ACC112 (cell line): ENCODE measurements around the gene CLMP.
"Not testable (repeated sequence)": the region's sequence is repeated elsewhere in the genome, so short reads cannot be mapped to it uniquely, and the experiment has no call there.

ENCODE experiments used
- H2AFZ ChIP-seq: fragments of 200-600 bp; sonication (generic); one replicate; pipeline ENCODE4 v1.6.0; 2017; ENCODE audit warnings: antibody characterized with exemption, low read length; ENCODE audit not compliant: unreplicated experiment
- H3K27ac ChIP-seq: fragments of 200-600 bp; sonication (generic); 2 replicates; pipeline ENCODE4 v1.5.1; 2014; ENCODE audit warnings: low read depth, mild to moderate bottlenecking, antibody characterized with exemption, low read length, moderate library complexity
- H3K27me3 ChIP-seq: fragments of 200-600 bp; sonication (generic); 2 replicates; pipeline ENCODE4 v1.6.1; 2014; ENCODE audit warnings: mild to moderate bottlenecking, antibody characterized with exemption, low read length, moderate library complexity, mixed read lengths; ENCODE audit not compliant: insufficient read depth
- H3K36me3 ChIP-seq: fragments of 200-600 bp; sonication (generic); 2 replicates; pipeline ENCODE4 v1.6.1; 2016; ENCODE audit warnings: mild to moderate bottlenecking, antibody characterized with exemption, low read length, moderate library complexity, mixed read lengths; ENCODE audit not compliant: insufficient read depth
- H3K4me1 ChIP-seq: fragments of 200-600 bp; sonication (generic); one replicate; pipeline ENCODE4 v1.6.1; 2016; ENCODE audit warnings: low read length, mixed read lengths; ENCODE audit not compliant: insufficient read depth, unreplicated experiment, control insufficient read depth
- H3K4me3 ChIP-seq: fragments of 200-600 bp; sonication (generic); 2 replicates; pipeline ENCODE4 v1.5.1; 2014; ENCODE audit warnings: mild to moderate bottlenecking, low read depth, low read length
- H3K79me2 ChIP-seq: fragments of 200-600 bp; sonication (generic); one replicate; pipeline ENCODE4 v1.6.0; 2016; ENCODE audit warnings: low read length; ENCODE audit not compliant: control insufficient read depth, unreplicated experiment, insufficient read depth

CLMP gene

DNA sequence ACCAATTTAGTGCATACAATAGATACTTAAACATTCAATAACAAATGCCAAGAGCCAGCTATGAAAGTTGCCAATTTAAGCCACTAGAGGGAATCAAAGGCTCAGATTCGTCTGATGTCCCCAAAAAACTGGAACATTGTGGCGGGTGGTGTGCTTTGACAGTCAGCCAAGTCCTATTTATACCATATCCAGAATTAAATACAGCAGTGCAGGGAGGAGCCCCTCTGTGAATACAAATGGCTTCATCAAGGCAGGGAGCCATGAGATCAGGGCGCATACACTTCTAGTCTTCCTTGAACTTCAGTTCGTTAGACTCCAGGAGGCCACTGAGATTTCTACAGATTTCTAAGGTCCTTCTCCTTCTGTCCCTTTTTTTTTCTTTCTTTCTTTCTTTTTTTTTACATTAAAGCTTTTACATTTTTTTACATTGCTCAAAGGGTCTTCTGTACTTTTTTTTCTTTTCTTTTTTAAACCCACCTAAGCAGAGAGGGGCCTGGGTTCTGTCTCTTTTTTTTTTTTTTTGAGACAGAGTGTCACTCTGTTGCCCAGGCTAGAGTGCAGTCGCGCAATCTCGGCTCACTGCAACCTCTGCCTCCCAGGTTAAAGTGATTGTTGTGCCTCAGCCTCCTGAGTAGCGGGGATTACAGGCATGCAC, 91.6 kb downstream of the CLMP start:
- no peaks in the 10 kb centered on the region for H3K27me3 ChIP-seq
- 0 out of 2 replicates have a peak, but pooled peaks cover 3% of the 10 kb centered on the region for H3K36me3 ChIP-seq
- H2AFZ ChIP-seq: no peak overlapping the region
- H3K27ac ChIP-seq: no peak overlapping the region; the same call in 1 of the 2 replicates
- H3K79me2 ChIP-seq: peaks cover 24% of the 10 kb centered on the region
- no peak overlapping the region for H3K4me3 ChIP-seq
- H3K4me1 ChIP-seq: peaks cover 29% of the 10 kb centered on the region

DNA sequence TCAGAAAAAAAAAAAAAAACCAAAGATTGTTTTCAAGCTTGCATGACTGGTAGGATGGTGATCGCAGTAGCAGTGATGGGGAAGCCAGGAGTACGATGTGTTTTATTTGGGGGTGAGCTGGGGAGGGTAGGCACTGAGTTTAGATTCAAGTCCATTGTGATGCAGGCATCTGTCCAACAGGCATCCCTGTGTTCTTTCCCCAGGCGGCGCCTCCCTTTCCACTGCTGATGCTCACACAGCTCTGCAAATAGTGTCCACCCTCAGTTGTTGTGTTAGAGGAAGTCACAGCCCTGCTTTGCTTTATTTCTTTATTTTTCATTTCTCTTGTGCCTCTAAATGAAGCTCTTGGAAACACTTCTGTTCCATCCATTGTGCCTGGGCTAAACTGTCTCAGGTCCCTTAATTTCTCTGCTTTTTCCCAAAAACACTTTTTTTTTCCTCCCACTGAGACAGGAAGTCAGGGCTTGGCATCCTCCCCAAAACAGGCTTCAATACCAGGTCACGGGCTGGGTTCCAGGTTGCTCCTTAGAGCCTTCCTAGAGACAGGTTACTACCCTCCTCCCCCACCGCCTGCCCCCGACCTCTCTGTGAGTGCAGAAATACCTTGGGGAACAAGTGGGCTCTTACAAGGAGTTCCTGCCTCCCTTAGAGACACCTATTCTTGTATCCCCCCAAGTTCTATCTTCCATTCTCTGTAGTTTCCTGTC, 94.5 kb downstream of the CLMP start:
- H3K79me2 ChIP-seq: peaks cover 17% of the 10 kb centered on the region
- H3K27ac ChIP-seq: peak overlapping the region; percentile 36; the same call in 1 of the 2 replicates
- H3K4me1 ChIP-seq: peaks cover 29% of the 10 kb centered on the region
- no peak overlapping the region for H3K4me3 ChIP-seq
- peaks cover 11% of the 10 kb centered on the region for H3K36me3 ChIP-seq
- no peaks in the 10 kb centered on the region for H3K27me3 ChIP-seq
- no peak overlapping the region for H2AFZ ChIP-seq

DNA sequence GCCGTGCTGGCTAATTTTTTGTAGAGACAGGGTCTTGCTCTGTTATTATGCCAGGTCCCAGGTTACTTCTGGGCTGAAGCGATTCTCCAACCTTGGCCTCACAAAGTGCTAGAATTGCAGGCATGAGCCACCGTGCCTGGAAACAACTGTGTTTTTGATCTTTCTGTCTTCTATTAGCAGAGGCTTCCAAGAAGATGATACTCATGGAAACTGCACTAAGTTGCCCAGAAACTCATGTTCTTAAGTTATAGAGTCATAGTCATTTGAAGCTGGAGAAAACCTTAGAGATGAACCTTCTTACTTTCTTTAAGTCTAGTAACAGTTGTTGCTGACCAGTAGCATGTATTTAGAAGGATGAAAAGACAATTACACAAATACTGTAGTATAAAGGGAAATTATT, 96.1 kb downstream of the CLMP start:
- H3K4me3 ChIP-seq: no peak overlapping the region
- no peak overlapping the region for H2AFZ ChIP-seq
- H3K79me2 ChIP-seq: peaks cover 17% of the 10 kb centered on the region
- H3K36me3 ChIP-seq: peaks cover 14% of the 10 kb centered on the region
- no peaks in the 10 kb centered on the region for H3K27me3 ChIP-seq
- no peak overlapping the region for H3K27ac ChIP-seq
- H3K4me1 ChIP-seq: peaks cover 26% of the 10 kb centered on the region

DNA sequence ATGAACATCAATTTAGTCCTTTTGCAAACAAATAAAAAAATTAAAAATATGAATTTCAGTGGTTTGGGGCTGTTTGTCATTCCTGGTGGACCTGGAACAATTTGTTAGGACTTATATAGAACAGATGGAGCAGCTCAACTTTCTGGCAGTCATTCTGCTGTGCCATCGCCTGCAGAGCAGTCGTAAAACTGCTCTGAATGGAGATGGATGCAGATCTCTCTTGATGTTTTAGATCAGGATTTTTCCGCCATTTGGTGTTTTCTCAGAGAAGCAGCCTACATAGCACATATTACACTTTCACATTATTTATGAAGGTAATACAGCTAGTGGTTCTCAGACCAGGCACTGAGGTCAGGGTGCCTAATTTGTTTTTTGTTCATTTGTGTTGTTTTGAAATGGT, 101.3 kb downstream of the CLMP start:
- Histone ChIP-seq H3K27ac (no peak overlapping the region), H3K36me3 (peaks cover 17% of the 10 kb centered on the region), H3K79me2 (peaks cover 4% of the 10 kb centered on the region), H3K4me1 (no peaks in the 10 kb centered on the region), H3K4me3 (no peak overlapping the region), H2AFZ (no peak overlapping the region), H3K27me3 (no peaks in the 10 kb centered on the region)

DNA sequence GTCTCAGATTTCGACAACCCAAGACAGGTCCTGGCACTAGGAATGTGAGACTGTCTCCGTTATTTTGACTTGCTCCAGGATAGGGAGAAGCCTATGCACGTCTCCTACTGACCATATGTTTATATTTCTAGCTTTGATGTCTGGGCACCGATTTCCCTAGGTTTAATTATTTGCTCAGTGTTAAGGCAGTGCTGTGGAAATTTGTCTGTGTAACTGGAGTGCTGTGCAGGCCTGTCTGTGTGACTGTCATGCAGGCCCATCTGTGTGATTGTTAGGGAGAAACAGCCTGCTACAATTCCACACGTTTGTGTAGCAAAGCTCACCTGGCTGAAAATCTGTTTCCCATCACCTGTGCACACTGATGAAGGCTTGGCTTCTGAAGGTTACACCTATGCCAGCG, 103.5 kb downstream of the CLMP start:
- no peaks in the 10 kb centered on the region for H3K27me3 ChIP-seq
- H3K79me2 ChIP-seq: no peaks in the 10 kb centered on the region
- no peaks in the 10 kb centered on the region for H3K4me1 ChIP-seq
- no peak overlapping the region for H3K4me3 ChIP-seq
- no peak overlapping the region for H3K27ac ChIP-seq
- H3K36me3 ChIP-seq: peaks cover 13% of the 10 kb centered on the region; the same call in 1 of the 2 replicates
- no peak overlapping the region for H2AFZ ChIP-seq

DNA sequence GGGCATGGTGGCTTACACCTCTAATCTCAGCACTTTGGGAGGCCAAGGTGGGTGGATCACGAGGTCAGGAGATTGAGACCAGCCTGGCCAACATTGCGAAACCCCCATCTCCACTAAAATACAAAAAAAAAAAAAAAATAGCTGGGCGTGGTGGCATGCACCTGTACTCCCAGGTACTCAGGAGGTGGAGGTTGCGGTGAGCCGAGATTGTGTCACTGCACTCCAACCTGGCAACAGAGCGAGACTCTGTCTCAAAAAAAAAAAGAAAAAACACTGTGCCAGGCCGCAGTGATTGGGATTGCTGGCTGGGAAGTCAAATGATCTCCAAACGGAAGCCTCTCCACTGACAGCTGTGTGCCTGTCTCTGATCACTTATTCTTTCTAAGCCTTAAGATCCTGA, 104.9 kb downstream of the CLMP start:
- not testable (repeated sequence) for H3K4me1 ChIP-seq, H3K27ac ChIP-seq, H3K4me3 ChIP-seq, H2AFZ ChIP-seq, H3K79me2 ChIP-seq, H3K27me3 ChIP-seq, H3K36me3 ChIP-seq

DNA sequence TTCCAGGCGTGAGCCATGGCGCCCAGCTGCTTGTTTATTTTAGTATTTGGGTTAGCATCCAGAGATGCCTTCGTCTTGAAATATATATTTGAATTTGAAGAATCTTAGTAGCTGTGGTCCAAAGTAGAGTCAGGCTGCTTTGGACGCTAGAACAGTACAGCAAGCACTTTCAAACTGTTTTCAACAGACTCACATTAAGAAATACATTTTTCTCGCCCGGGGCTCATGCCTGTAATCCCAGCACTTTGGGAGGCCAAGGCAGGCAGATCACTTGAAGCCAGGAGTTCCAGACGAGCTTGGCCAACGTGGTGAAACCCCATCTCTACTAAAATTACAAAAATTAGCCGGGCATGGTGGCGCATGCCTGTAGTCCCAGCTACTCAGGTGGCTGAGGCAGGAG, 106.2 kb downstream of the CLMP start:
- not testable (repeated sequence) for H3K27ac ChIP-seq, H3K4me3 ChIP-seq, H3K27me3 ChIP-seq, H3K4me1 ChIP-seq, H2AFZ ChIP-seq, H3K79me2 ChIP-seq
- H3K36me3 ChIP-seq: peaks cover 13% of the 10 kb centered on the region

DNA sequence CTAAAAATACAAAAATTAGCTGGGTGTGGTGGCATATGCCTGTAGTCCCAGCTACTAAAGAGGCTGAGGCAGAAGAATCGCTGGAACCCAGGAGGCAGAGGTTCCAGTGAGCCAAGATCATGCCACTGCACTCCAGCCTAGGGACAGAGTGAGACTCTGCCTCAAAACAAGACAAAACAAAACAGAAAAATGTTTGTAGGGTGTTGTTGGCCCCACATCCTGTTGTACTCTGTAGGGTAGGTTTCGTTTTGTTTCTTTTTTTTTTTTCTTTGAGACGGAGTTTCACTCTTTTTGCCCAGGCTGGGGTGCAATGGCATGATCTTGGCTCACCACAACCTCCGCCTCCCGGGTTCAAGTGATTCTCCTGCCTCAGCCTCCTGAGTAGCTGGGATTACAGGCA, 107.4 kb downstream of the CLMP start:
- peaks cover 12% of the 10 kb centered on the region for H3K36me3 ChIP-seq
- not testable (repeated sequence) for H3K27ac ChIP-seq, H2AFZ ChIP-seq, H3K79me2 ChIP-seq, H3K27me3 ChIP-seq, H3K4me3 ChIP-seq
- peaks cover 17% of the 10 kb centered on the region for H3K4me1 ChIP-seq

DNA sequence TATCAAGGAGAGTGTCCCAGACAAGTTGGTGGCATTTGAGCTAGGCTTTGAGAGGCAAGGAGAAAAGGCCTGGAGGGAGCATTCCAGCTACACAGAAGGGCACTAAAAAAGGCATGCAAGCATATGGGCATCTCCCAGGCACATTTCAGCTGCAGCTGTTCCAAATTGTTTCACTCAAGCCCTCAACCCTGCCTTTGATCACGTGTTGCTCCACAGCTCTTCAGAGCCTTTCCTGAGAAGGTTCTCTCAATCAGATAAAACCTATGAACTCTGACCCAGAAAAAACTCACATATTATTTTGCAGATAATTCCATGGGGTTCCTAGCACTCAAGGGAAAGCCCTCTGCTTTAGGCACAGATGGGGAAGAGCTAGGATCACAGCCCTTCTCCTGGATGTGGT, 108.7 kb downstream of the CLMP start:
- no peak overlapping the region for H2AFZ ChIP-seq
- H3K79me2 ChIP-seq: no peaks in the 10 kb centered on the region
- peaks cover 18% of the 10 kb centered on the region for H3K36me3 ChIP-seq
- no peaks in the 10 kb centered on the region for H3K27me3 ChIP-seq
- no peak overlapping the region for H3K27ac ChIP-seq
- peaks cover 18% of the 10 kb centered on the region for H3K4me1 ChIP-seq
- H3K4me3 ChIP-seq: no peak overlapping the region

DNA sequence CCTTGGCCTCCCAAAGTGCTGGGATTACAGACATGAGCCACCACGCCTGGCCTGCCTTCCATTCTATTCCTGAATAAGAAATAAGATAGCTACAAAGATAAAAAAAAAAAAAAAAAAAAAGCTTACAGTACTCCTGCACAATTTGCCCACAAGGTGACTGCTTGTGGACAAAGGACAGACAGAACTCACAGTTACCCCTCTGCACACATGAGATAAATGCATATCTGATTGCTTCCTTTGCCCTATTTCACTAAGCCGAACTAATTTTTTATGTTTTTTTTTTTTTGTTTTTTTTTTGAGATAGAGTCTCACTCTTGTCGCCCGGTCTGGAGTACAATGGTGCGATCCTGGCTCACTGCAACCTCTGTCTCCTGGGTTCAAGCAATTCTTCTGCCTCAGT, 109.6 kb downstream of the CLMP start:
- Histone ChIP-seq H3K4me1 (peaks cover 18% of the 10 kb centered on the region), H2AFZ (no peak overlapping the region), H3K27me3 (no peaks in the 10 kb centered on the region), H3K36me3 (peaks cover 21% of the 10 kb centered on the region), H3K79me2 (no peaks in the 10 kb centered on the region), H3K27ac (no peak overlapping the region), H3K4me3 (no peak overlapping the region)

DNA sequence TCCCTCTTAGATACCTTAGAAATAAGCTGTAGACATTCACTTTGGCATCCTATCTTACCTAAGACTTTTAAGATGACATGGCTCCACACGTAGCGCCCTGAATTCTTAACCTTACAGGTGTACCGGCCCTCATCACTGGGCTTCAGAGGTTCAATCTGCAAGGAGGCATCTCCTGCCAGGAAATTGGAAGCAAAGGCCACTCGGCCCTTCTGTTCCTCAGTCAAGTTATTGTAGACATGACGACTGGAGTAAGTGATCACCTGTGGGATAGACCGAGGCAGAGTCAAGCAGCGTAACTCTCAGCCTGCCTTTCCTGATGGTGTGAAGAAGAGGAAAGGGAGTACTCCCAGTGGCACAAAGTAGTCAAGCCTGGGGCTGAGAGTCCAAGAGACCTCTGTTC, 110.6 kb downstream of the CLMP start:
- Histone ChIP-seq H3K36me3 (peaks cover 21% of the 10 kb centered on the region), H3K27ac (peak overlapping the region; percentile 95), H3K4me3 (no peak overlapping the region), H2AFZ (no peak overlapping the region), H3K4me1 (peaks cover 18% of the 10 kb centered on the region), H3K27me3 (no peaks in the 10 kb centered on the region), H3K79me2 (no peaks in the 10 kb centered on the region)
